HL-60/S4 (cell line): Measurements from ENCODE around the gene MFRP.

Experiments
- in situ Hi-C: fragments of 300-500 bp; cut with MboI; formaldehyde crosslinking; loops from 2 replicates; pipeline ENCODE4 v1.14.3; 2022; ENCODE audit warnings: low sequenced_read_pairs

MFRP gene

DNA sequence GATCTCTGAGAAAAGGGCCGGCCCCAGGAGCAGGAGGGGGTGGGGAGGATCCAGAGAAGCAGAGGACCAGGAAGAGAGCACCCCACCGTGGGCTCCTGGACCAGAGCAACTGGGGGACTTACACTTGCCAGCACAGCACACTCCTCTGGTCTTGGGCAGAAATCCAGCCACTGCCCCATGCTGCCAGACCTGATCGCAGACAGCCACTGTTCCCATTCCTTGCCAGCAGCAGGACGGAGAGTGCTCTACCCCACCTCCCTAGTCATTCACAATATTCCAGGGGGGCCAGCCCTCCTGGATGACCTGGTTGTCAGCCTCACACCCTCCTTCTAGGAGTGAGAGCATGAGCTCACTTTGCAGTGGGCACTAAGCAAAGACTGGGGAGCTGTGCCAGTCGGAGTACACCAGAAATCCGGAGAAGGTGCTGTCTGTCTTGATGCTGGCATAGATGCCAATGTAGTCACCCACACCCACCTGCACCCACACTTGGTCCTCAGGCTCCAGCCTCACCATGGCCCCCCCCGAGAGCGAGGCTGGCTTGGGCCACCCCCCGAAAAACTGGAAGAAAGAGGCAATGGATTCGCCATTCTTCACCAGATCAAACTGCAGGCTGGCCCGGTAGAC is 7.4 kb downstream of the MFRP start:
- in situ Hi-C loops = no loop called here

DNA sequence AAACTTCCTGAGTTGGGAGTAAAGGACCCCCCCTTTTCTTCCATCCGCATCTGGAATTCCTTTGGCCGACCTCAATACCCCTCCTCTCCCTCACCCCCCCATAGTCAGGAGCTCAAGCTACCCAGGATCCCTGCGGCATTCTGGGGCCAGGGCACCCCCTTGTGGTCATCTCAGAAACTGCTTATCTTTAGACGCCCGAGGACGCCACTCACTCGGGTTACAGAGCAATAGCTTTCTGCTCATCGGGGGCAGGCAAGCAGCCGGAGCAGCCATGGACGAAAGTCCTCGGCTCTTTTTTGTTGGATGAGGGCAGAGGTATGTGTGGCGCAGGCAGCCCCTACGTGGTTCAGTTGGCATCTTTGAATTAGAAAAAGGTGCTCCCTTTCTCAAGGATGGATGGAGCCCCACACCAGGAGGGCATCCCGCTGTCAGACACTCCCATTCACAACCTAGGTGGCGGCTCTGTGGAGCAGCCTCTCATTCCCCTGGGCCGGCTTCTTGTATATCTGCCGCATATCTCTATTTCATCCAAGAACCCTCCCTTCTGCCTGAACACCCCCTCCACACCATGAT is 8.1 kb downstream of the MFRP start:
- in situ Hi-C loops = no loop called here

DNA sequence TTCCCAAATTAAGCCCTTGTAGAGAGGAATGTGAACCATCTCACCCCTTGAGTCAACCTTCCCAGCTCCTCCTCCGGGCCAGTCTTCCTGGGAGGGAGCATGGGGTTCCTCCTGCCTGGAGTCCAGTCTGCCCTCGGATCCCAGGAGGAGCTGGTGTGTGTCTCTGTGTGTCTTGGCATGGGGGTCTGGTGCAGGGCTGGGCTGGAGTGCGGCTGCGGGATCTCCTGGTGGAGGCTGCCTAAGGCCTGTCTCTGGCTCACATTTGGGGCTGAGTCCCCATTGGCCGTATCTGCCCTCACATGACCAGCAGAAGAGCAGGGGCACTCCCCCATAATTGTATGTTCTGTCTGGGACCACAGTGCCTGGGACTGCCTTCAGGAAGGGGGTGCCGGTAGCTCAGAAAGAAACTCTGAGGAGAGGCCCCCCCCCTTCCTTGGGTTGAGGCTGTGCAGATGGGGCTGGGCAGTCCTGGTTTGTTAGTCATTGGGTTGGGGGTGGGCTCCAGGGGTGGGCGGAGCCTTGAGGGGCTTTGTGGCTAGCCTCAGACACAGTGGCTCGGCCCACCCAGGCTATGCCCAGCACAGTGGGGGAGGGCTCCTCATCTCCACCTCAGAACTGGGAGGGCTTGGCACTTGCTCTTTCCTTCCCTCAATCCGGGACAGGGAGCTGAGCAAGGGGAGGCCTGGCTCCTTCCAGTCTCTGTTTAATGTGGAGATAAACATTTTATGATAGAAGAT is 8.8 kb downstream of the MFRP start:
- in situ Hi-C loops = no loop called here

DNA sequence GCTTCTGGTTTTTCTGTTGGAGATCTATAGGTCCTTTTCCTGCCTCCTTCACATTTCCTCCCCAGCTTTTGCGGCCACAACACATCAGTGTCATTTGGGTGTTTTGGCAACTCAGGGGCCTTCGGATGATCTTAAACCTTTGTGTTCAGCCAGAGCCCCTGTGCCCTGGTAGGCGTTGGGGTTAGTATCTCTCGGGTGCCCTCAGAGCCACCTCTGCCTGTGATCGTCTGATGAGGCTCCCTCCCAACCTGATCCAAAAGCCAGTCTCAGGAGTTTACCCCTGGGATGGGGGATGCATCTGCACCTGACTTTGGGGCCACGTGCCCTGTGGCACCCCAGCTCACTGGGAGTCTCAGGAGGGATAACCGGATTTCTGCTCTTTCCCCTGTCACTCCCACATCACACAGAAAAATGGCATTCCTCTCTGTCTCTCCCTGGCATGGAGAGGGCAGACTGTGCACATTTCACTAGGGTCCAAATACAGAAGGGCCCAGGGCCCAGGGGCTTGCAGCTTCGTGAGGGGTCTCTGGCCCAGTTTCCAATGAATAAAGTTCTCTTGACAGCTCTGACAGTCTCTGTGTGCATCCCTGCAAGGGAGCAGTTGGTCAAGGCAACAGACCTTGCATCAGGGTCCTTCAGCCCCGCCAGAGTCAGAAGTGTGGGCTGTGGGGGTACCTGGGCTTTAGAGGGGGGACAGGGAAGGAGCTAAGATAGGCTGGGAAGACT is 9.6 kb downstream of the MFRP start:
- in situ Hi-C loops = no loop called here

DNA sequence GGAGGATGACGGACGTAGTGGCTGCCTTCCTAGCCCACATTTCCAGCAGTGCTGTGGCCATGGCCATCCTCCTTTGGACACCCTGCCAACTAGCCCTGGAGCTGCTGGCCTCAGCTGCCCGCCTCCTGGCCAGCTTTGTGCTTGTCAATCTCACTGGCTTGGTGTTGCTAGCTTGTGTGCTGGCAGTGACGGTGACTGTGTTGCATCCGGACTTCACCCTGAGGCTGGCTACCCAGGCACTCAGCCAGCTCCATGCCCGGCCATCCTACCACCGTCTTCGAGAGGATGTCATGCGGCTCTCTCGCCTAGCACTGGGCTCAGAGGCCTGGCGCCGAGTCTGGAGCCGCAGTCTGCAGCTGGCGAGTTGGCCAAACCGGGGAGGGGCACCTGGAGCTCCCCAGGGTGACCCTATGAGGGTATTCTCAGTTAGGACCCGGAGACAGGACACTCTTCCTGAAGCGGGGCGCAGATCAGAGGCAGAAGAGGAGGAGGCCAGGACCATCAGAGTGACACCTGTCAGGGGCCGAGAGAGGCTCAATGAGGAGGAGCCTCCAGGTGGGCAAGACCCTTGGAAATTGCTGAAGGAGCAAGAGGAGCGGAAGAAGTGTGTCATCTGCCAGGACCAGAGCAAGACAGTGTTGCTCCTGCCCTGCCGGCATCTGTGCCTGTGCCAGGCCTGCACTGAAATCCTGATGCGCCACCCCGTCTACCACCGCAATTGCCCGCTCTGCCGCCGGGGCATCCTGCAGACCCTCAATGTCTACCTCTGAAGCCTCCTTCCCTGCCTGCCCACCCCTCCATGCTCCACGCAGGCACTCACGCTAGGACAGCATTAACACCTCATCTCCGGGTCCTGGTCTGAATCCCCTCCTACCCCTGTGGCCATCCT is 10.6 kb downstream of the MFRP start:
- in situ Hi-C loops = no loop called here

DNA sequence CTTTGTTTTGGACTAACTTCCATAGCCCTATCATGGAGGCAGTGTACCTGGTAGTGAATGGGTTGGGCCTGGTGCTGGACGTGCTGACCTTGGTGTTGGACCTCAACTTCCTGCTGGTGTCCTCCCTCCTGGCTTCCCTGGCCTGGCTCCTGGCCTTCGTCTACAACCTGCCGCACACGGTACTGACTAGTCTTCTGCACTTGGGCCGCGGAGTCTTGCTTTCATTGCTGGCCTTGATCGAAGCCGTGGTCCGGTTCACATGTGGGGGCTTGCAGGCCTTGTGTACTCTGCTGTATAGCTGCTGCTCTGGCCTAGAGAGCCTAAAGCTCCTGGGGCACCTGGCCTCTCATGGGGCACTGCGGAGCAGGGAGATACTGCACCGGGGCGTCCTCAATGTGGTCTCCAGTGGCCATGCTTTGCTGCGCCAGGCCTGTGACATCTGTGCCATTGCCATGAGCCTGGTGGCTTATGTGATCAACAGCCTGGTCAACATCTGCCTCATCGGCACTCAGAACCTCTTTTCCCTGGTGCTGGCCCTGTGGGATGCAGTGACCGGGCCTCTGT is 11.3 kb downstream of the MFRP start:
- in situ Hi-C loops = no loop called here

DNA sequence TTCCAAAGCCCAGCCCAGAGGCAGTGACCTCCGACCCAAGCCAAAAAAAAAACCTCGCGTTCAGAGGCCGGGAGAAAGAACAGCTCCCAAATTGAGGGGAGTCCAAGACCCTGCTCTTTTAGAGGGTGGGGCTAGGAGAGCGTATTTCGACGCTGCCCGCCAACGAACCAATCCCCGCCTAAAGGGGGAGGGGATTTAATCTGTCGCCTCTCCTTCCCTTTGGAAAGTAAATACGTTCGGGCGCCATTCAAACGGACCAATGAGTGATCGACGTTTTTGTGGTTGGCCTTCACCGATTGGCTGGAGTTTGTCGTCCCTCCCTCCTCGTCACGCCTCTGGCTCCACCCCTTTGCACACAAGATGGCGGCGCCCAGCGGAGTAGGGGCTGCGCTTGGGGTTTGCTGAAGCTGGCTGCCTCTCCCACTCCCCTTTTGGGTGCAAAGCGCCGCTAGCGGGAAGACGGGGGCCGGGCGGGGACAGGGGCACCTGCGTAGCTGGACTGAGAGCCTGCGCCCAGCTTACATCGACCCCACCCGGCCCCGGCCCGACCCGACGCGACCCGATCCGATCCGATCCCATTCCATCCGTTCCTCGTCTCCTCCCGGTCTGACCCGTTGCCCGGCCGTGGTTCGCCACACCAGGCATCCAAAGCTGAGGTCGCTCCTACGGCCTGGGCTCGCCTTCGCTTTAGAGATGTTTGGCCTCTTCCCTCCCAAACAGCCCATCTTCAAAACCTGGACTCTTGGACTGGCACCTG is 12.2 kb downstream of the MFRP start, which contains the start of gene RNF26:
RNF26 (plus strand) TSS at position 354 of the 757 bp plus-strand sequence. CDS start 596 bp downstream, outside the sequence.
- in situ Hi-C loops = no loop called here

DNA sequence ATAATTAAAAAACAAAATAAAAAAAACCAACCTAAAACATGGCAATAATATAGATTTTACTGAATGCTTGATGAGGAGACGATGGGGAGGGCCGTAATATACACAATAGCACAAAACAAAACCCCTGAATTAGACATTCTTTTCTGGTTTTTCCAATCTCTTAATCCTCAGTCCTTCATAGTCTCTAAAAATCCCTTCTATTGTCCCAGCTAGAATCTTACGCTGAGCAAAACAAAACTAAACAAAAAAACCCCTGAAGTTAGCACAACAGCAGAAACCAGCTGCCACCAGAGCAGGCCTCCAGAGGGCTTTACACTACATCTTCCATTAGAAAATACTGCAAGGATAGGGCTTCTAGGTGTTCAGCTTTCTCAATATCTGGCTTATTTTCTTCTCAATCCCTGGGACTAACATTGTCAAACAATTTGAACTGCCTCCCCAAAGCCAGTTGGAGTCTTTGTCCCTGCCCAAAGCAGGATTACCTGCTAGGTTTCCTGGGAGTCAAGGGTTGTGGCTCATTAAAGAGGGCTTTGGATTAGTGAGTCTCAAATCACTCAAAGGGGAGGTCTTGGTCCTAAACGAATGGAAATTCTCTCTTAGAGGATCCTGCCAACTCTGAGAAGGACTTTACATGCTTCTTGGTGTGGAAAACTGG is 14.3 kb downstream of the MFRP start:
- in situ Hi-C loops = no loop called here

DNA sequence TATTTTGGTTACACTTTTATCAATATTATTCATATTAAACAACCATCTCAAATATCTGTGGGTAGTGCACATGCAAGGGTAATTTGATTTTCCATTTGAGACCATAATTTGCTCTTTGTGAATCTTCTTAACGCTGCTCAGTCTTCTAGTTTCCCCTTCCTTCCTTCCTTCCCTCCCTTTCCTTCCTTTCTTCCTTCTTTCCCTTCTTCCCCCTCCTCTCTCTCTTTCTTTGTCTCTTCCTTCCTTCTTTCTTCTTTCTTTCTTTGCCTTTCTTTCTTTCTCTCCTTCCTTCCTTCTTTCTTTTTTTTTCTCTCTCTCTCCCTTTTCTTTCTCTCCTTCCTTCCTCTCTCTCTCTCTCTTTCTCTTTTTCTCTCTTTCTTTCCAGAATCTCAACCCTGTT is 16.3 kb downstream of the MFRP start:
- in situ Hi-C loops = no loop called here

DNA sequence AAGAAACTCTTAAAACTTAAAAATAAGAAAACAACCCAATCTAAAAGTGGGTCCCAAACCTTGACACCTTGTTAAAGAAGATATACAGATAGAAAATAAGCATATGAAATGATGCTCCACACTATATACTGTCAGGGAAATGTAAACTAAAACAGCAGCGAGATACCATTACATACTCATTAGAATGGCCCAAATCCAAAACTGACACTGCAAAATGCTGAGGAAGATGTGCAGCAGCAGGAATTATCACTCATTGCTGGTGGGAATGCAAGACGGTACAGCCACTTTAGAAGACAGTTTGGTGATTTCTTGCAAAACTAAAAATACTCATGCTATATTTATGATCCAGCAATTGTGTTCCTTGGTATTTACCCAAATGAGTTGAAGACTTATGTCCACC is 17.2 kb downstream of the MFRP start:
- in situ Hi-C loops = no loop called here

DNA sequence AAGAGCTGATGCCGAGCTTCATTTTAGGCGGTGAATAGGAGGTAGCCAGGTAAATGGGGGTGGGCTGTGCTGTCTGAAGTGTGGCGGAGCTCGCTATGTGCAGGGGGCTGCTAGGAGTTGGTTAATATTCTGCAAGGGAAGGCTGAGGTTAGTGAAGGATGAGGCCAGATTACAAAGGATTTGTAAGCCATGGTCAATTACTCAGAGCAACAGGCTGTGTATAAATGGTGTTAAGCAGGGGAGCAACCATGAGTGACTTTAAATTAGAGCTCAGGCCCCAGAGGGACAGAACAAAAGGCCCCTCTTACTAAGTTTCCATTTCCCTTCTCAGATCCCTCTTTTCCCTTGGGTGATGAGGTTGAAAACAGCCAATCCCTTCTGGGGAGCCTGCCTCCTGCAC is 22.3 kb downstream of the MFRP start:
- in situ Hi-C loops = no loop called here

DNA sequence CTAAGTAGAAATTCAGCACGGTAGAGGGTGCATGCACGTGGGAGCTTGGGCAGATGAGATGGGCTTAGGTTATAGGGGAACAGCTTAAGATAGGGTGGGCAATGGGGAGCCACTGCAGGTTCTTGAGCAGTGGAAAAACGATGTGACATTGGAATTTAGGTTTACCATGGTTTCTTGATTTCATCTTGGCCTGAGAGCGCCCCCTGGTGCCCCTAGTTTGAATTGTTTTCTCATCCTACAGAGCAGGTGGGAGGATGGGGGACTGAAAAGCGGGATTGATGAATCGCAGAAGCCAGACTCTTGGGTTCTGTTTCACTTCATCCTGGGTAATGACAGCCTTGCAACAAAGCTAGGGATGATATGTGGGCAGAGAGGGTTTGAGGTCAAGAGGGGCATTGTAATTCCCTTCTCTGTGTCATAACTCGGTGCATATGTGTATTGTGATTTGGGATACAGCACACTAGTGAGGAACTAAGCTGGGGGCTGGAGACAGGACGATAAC is 22.9 kb downstream of the MFRP start:
- in situ Hi-C loops = no loop called here

DNA sequence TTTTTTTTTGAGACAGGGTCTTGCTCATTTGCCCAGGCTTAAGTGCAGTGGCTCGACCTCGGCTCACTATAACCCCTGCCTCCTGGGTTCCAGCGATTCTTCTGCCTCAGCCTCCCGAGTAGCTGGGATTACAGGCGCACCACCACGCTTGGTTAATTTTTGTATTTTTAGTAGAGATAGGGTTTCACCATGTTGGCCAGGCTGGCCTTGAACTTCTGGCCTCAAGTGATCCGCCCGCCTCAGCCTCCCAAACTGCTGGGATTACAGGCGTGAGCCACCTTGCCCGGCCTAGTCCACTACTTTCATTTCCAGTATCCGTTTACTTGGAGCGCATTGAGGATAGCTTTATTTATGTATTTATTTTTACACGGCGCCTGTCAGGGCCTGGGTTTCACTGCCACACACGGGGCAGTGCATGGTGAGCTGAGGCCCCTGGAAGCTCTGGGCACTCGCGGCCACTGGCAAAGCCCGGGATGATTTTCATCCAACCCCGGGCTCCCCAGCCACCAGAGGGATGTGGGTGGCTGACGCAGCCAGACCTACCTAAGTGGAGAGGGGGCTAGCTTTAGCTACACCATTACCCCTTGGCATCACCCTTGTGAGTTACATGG is 23.5 kb downstream of the MFRP start:
- in situ Hi-C loops = no loop called here

DNA sequence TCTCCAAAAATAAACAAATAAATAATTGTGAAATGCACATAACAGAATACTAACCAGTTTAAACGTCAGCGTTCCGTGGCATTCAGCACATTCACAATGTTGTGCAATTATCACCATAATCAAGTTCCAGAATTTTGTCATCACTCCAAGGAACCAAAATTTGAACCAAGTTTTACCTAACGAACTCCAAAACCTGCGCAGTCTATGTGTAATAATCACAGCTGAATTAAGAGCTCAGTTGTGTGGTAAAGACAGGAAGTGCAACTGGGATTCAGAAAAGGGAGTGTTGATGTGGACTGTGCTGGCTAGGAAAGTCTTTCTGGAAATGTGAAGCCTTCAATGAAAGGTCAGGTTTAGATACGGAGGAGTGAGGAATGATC is 24.2 kb downstream of the MFRP start:
- in situ Hi-C loops = no loop called here

DNA sequence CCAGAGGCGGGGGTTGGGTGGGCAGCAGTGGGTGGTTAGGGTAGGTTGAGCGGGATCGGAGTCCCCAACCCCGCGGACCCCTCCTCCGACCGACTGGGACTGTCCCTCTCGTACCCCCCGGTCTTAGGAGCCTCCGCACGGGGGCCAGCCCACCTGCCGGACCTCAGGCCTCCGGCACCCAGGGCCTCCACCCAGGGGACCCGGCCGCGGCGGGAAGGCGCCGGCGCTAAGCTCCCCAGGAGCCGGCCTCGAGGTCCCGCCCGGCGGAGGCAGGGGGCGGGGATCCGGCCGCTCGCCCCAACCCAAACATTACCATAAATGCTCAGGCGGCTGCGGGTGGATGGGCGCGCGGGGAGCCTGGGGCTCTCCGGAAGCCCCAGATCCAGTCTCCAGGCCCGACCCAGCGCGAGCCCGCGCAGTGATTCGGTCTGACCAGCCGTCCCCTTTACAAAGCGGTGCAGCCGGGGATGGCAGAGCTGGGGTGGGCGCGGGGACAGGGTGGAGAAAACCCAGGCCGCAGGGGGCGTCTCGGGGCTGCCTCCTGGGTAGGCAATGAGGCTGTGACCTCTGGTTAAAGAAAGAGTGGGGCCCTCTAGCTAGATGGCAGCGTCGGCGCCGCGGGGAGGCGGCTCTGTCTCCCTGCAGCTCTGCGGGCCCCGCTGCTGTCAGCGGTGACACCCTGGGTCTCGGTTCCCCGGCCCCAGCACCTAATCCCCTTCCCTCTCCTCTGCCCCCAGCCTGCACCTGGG is 25.6 kb downstream of the MFRP start:
- in situ Hi-C loops = no loop called here

DNA sequence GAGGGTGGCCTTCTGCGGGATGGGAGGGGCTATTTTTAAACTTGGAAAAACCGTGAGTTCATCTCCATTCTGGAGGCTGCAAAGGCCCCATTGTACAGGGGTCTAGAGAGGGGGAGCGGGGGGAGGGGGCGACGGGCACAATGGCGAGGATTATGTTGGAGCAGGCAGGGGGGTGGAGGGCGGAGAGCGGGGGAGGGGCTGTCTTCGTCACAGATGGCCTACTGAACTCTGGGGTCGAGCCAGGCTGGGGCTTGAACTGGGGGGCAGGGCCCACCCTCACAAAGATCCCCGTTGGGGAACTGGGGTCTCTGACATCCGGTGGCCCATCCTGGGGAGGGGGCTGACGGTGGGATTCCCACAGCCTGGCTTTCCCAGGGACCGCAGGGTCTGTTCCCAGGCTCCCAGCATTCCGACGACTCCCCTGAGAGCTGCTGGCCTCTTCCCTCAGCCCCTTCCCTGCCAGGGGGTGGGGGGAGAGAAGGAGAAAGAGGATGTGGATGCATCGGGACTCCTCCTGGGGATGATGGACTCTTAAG is 26.2 kb downstream of the MFRP start:
- in situ Hi-C loops = no loop called here

DNA sequence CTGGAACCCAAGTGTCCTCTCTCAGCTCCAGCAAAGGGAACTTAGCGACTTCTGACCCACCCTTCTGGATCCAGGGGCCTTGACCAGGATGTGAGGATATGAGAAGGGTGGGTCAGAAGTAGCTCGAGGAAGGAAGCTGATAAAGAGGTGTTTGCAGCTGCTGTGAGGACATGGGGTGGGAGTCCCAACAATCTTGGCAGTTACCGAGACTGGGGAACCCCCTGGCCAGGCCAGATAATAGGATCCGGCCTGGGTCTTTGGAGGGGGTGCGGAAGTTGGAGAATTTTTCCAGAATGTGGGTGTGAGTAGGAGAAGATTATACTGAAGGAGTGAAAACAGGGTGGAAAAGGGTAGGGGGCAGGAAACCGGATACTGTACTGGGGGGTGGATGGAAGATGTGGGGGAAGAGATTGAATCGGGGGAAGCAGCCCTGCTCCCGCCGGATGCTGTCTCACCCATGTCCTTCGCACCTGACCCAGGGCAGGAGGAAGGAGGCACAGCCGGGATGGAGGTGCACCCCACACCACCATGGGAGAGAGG is 26.7 kb downstream of the MFRP start:
- in situ Hi-C loops = no loop called here
